HFF-Myc (cell line): ENCODE data around the gene GALNT9.

Source experiments
- DNase-seq: peaks from one replicate; pipeline ENCODE4 v3.0.0-alpha.2; 2011; ENCODE audit warnings: low read depth; ENCODE audit errors: extremely low read depth
- H3K4me3 ChIP-seq: replicated peaks from 2 replicates; pipeline ENCODE4 v1.5.1; 2011; ENCODE audit warnings: low read depth, mild to moderate bottlenecking, control low read depth, low read length
- CTCF ChIP-seq: IDR thresholded peaks from 2 replicates; pipeline ENCODE4 v1.5.1; 2012; ENCODE audit warnings: mild to moderate bottlenecking, low read depth, low read length, control low read depth; ENCODE audit errors: missing control alignments

Gene GALNT9

DNA sequence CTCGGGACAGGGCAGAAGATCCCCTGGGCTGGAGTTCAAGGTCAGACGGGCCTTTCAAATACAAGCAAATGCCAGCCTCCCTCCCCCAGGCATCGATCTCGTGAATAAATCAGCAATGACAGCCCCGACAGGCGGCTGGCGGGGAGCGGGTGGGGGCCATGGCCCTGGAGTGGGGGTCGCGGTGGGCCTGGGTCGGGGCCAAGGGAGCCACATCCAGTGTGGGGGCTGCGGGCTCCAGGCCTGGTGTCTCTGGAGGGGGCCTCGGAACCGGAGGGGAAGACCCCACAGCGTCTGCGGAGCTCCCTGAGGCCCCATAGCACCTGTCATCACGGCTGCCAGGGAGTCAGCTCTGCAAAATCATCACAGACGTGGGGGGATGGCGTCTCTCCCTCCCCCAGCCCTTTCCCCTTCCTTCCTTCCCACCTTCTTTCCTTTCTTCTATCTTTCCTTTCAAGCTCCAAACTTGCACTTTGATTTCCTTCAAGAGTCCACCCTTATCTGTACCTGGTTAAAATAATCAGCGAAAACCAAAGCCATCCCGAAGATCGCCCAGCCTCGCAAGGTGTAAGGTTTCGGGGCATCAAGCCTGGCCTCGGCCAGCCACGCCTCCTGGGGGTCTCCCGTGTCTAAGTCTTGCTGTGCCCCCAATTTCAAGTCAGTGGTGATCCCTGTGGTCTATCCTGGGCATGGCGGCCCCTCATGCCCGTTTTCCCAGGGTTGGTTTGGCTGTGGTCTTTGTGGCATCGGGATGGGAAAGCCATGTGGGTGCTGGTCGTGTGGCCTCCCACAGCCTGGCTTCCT lies 93.1 kb downstream of the GALNT9 start:
- no peak for TF ChIP-seq CTCF
- no peak overlapping the region for H3K4me3 ChIP-seq
- no peak for DNase-seq

DNA sequence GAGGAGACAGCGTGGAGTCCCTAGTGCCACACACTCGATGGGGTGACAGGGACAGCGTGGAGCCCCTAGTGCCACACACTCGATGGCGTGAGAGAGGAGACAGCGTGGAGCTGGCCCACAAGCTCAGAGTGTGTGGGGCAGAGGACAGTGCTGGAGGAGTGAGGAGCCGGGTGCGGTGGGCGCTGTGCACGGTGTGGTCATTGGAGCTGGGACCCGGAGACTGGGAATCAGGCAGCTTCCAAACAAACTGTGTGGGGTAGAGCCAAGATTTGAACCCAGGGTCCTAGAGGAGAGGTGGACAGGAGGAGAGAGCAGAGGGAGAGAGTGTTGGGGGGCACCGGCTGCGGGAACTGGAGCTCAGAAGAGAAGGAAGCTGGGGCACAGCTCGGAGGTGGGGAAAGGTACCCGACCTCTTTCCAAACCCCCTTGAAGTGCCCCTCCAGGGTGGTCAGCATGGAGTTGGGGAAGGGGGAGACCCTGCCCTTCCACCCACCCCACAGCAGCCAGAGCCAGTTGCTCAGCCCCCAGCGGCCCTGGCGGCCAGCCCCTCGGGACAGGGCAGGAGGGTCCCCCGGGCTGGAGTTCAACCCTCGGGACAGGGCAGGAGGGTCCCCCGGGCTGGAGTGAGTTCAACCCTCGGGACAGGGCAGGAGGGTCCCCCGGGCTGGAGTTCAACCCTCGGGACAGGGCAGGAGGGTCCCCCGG lies 94.1 kb downstream of the GALNT9 start:
- DNase-seq = no peak
- TF ChIP-seq CTCF = no peak
- H3K4me3 ChIP-seq = no peak overlapping the region

- TF ChIP-seq CTCF = no peak
- DNase-seq = no peak
- H3K4me3 ChIP-seq = no peak overlapping the region
Observed at GRCh38 chr12:132230381-132230780, 99.0 kb downstream of the GALNT9 start.

DNA sequence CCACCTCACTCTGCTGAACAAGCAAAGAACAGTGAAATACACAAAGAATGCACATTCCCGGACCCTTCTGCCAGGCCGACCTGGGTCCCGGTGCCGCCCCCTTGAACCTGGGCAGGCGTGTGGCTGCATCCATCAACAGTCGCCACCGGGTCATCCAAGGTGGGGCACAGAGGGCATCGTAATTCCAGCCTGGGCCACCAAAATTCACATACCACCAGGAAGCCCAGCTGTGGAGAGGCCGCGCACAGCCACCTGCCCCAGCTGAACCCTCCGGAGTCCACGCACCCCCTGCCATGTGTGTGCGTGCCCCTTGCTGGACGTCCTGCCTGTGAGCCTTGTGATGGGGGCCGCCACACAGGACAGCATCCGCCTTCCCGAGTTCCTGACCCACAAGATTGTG lies 99.5 kb downstream of the GALNT9 start:
- no peak overlapping the region for H3K4me3 ChIP-seq
- DNase-seq = no peak
- TF ChIP-seq CTCF = no peak

DNA sequence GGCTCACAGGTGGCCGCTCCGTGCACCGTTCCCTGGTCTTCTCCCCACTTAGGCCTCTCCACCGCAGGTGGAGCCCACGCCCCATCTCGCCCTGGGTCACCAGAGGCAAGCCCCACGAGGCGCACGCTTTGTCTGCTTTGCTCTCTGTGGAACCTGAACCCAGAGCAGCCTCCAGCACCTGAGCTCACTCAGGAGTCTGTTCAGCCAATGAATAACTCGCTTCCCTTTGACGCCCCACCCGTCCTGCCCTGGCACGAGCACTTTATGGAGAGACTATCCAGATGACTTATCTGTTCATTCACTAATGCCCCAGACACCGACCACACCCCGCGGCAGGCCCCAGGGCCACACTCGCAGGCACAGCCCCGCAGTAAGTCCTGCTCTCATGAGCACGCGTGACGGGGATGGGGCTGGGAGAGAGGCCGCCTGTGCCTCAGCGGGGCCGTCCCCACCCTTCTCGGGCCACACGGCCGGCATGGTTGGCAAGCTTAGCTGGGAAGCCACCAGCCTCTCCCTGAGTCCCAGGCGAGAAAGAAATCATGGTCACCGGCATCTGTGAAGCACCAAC lies 100.1 kb downstream of the GALNT9 start:
- no peak for DNase-seq
- H3K4me3 ChIP-seq = no peak overlapping the region
- TF ChIP-seq CTCF = no peak

GRCh38 chr12:132228476-132229192 lies 100.8 kb downstream of the GALNT9 start:
- H3K4me3 ChIP-seq = no peak overlapping the region
- TF ChIP-seq CTCF = no peak
- DNase-seq = no peak
